Stomach (tissue), 4 donors: Measurements from ENCODE around the gene SLC33A1.

Experiments used
- EP300 ChIP-seq: sonication (generic); formaldehyde crosslinking; IDR thresholded peaks from one replicate; pipeline ENCODE4 v1.6.1; 2017; ENCODE audit warnings: antibody characterized with exemption
- POLR2A ChIP-seq, 4 donors: fragments of 450-650 bp; IDR thresholded peaks; one replicate each; pipeline ENCODE4 v1.6.1; 2016; ENCODE audit warnings: antibody characterized with exemption in 4 of 4, control low read depth in 2 of 4, mild to moderate bottlenecking in 1 of 4, moderate library complexity in 1 of 4
- TF ChIP-seq, protein P1 (sequence below), 7 experiments: fragments of 450-650 bp in 4 of 7; fragments of 200-600 bp in 3 of 7; sonication (generic) in 3 of 7; IDR thresholded peaks; one replicate each; pipeline ENCODE4 v1.5.1; 2016 to 2019; ENCODE audit warnings: antibody characterized with exemption in 7 of 7, control low read depth in 2 of 7, mild to moderate bottlenecking in 1 of 7

DNA sequence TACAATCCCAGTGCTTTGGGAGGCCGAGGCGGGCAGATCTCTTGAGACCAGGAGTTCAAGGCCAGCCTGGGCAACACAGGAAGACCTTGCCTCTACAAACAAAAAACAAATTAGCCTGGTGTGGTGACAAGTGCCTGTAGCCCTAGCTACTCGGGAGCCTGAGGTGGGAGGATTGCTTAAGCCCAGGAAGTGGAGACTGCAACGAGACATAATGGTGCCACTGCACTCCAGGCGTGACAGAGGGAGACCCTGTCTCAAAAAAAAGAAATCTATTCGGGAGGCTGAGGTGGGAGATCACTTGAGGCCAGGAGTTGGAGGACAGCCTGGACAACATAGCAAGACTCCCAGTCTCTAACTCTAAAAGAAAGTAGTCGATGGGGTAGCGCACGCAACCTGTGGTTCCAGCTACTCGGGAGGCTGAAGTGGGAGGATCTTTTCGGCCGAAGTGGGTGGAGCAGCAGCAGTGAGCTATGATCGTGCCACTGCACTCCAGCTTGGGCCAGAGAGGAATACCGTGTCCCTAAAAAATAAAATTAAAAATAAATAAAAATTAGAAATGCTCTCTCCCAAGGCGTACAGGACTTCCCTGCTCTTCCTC, 48.9 kb downstream of the SLC33A1 start:
- TF ChIP-seq, protein P1, sequence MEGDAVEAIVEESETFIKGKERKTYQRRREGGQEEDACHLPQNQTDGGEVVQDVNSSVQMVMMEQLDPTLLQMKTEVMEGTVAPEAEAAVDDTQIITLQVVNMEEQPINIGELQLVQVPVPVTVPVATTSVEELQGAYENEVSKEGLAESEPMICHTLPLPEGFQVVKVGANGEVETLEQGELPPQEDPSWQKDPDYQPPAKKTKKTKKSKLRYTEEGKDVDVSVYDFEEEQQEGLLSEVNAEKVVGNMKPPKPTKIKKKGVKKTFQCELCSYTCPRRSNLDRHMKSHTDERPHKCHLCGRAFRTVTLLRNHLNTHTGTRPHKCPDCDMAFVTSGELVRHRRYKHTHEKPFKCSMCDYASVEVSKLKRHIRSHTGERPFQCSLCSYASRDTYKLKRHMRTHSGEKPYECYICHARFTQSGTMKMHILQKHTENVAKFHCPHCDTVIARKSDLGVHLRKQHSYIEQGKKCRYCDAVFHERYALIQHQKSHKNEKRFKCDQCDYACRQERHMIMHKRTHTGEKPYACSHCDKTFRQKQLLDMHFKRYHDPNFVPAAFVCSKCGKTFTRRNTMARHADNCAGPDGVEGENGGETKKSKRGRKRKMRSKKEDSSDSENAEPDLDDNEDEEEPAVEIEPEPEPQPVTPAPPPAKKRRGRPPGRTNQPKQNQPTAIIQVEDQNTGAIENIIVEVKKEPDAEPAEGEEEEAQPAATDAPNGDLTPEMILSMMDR (IDR thresholded peaks at IDR 0.05), result no peak
- TF ChIP-seq POLR2A (IDR thresholded peaks at IDR 0.05), result no peak
- no peak for TF ChIP-seq EP300
